HFF-Myc (cell line): ENCODE data around the gene DGKK.
"Not testable (repeated sequence)": the region's sequence is repeated elsewhere in the genome, so short reads cannot be mapped to it uniquely, and the experiment has no call there.

ENCODE experiments used
- DNase-seq: peaks from one replicate; pipeline ENCODE4 v3.0.0-alpha.2; 2011; ENCODE audit warnings: low read depth; ENCODE audit errors: extremely low read depth
- H3K4me3 ChIP-seq: replicated peaks from 2 replicates; pipeline ENCODE4 v1.5.1; 2011; ENCODE audit warnings: low read depth, mild to moderate bottlenecking, control low read depth, low read length
- CTCF ChIP-seq: IDR thresholded peaks from 2 replicates; pipeline ENCODE4 v1.5.1; 2012; ENCODE audit warnings: mild to moderate bottlenecking, low read depth, low read length, control low read depth; ENCODE audit errors: missing control alignments

The DGKK gene

GRCh38 chrX:50386520-50386919, 84.1 kb downstream of the DGKK start:
- TF ChIP-seq CTCF, result no peak
- H3K4me3 ChIP-seq, result no peak overlapping the region
- DNase-seq, result no peak

- no peak for DNase-seq
- TF ChIP-seq CTCF, result no peak
- H3K4me3 ChIP-seq, result no peak overlapping the region
Measured at GRCh38 chrX:50381729-50382415, 88.8 kb downstream of the DGKK start.

- TF ChIP-seq CTCF, result no peak
- H3K4me3 ChIP-seq, result no peak overlapping the region
- DNase-seq, result no peak
Measured at GRCh38 chrX:50375481-50376267, 95.0 kb downstream of the DGKK start.

- TF ChIP-seq CTCF, result no peak
- DNase-seq, result no peak
- H3K4me3 ChIP-seq, result no peak overlapping the region
Measured at GRCh38 chrX:50372966-50373365, 97.7 kb downstream of the DGKK start.

GRCh38 chrX:50343917-50344316, 126.7 kb downstream of the DGKK start:
- DNase-seq, result no peak
- TF ChIP-seq CTCF, result no peak
- no peak overlapping the region for H3K4me3 ChIP-seq

GRCh38 chrX:50333308-50333707, 137.3 kb downstream of the DGKK start:
- TF ChIP-seq CTCF, result no peak
- H3K4me3 ChIP-seq, result no peak overlapping the region
- no peak for DNase-seq

- not testable (repeated sequence) for H3K4me3 ChIP-seq, DNase-seq
Measured at GRCh38 chrX:50332668-50333067, 138.0 kb downstream of the DGKK start.
